Panc1 (cell line): ENCODE measurements around the gene ADGRE3. TPM values are rescaled to one million over a fixed set of nuclear protein-coding genes. Genes with fewer than 3 reads are reported as not detected.

Source experiments
- ATAC-seq: fragments of 200-7000 bp; cut with Tn5 transposase; 2 replicates; pipeline ENCODE4 v1.9.1; 2020; ENCODE audit warnings: mild to moderate bottlenecking, moderate library complexity
- BruUV-seq: library from RNA; stranded (reverse); fragments of 400-500 nt; replicated peaks from 2 replicates; lab custom pipeline; 2021; lab: Mats Ljungman, UMichigan
- CTCF ChIA-PET: fragments of 300-600 bp; sonication (Branson Sonifier 250); formaldehyde crosslinking; loops from one replicate; lab custom pipeline; 2022; ENCODE audit warnings: antibody characterized with exemption; lab: Charles Lee
- POLR2A ChIA-PET: fragments of 300-600 bp; sonication (Branson Sonifier 250); formaldehyde crosslinking; loops from one replicate; lab custom pipeline; 2022; ENCODE audit warnings: antibody characterized with exemption; lab: Charles Lee
- DNase-seq: peaks from one replicate; pipeline ENCODE4 v3.0.0-alpha.2; 2010; ENCODE audit warnings: low read depth, low spot score
- H3K27ac ChIP-seq: 2 replicates; pipeline ENCODE4 v1.5.1; 2011; ENCODE audit warnings: mild to moderate bottlenecking, low read length, inconsistent platforms
- H3K27me3 ChIP-seq: fragments of 200-500 bp; sonication (Bioruptor generic); 2 replicates; pipeline ENCODE4 v1.6.0; 2014; ENCODE audit warnings: low read length, inconsistent platforms; ENCODE audit not compliant: control insufficient read depth, insufficient read depth
- H3K36me3 ChIP-seq: fragments of 200-500 bp; sonication (Bioruptor generic); 2 replicates; pipeline ENCODE4 v1.5.1; 2014; ENCODE audit warnings: inconsistent platforms, mild to moderate bottlenecking, low read length, moderate library complexity; ENCODE audit not compliant: control insufficient read depth, insufficient read depth
- H3K4me1 ChIP-seq: 2 replicates; pipeline ENCODE4 v1.5.1; 2011; ENCODE audit warnings: inconsistent platforms, mild to moderate bottlenecking, low read length, moderate library complexity; ENCODE audit not compliant: control insufficient read depth, insufficient read depth
- H3K4me3 ChIP-seq, 2 experiments: 2 replicates each; pipeline ENCODE4 v1.5.1; 2011 to 2012; ENCODE audit warnings: low read depth in 2 of 2, low read length in 2 of 2, mild to moderate bottlenecking in 2 of 2, inconsistent platforms in 1 of 2, moderate library complexity in 1 of 2
- H3K9me3 ChIP-seq: fragments of 200-500 bp; sonication (Bioruptor generic); 2 replicates; pipeline ENCODE4 v1.5.1; 2014; ENCODE audit warnings: low read depth, mild to moderate bottlenecking, inconsistent platforms, low read length, moderate library complexity; ENCODE audit not compliant: control insufficient read depth, insufficient read depth
- CTCF ChIP-seq: fragments of 450-650 bp; IDR thresholded peaks from 2 replicates; pipeline ENCODE4 v1.5.1; 2017; ENCODE audit warnings: mild to moderate bottlenecking
- POLR2AphosphoS5 ChIP-seq: IDR thresholded peaks from 2 replicates; pipeline ENCODE4 v1.6.1; 2012; ENCODE audit warnings: mild to moderate bottlenecking, low read depth, low read length, moderate library complexity
- TCF7L2 ChIP-seq: IDR thresholded peaks from 2 replicates; pipeline ENCODE4 v1.6.1; 2011; ENCODE audit warnings: mild to moderate bottlenecking, low read depth, low read length, inconsistent platforms
- in situ Hi-C: cut with HindIII; loops from 2 replicates; pipeline ENCODE4 v1.10.0; 2016; ENCODE audit warnings: low sequenced_read_pairs, low pct_unique_long_range_greater_than_20kb
- intact Hi-C: fragments of 100-400 bp; cut with micrococcal nuclease; formaldehyde crosslinking; loops from one replicate; pipeline ENCODE4 v1.10.0; 2022; ENCODE audit not compliant: unreplicated experiment
- total RNA-seq: library from RNA; stranded (reverse); gene quantifications from one replicate; pipeline ENCODE4 v1.2.1, GENCODE V29; 2021; ENCODE audit not compliant: unreplicated experiment
- TF ChIP-seq, protein P1 (sequence below), 2 experiments: IDR thresholded peaks; 2 replicates each; pipeline ENCODE4 v1.6.1; 2011 to 2012; ENCODE audit warnings: low read depth in 2 of 2, control low read depth in 1 of 2, low read length in 1 of 2, mild to moderate bottlenecking in 1 of 2, moderate library complexity in 1 of 2; ENCODE audit not compliant: insufficient read depth in 1 of 2

The ADGRE3 gene
- total RNA-seq, 1 experiment from 2014 or later: not detected

GRCh38 chr19:14694641-14695266, 20.1 kb upstream of the ADGRE3 start:
- H3K9me3 ChIP-seq: no peaks in the 10 kb centered on the region
- no peaks in the 10 kb centered on the region for H3K4me1 ChIP-seq
- in situ Hi-C loops (no loop called here), intact Hi-C loops (no loop called here)
- no peak for DNase-seq
- no peak for TF ChIP-seq CTCF
- no peak for TF ChIP-seq POLR2AphosphoS5
- TF ChIP-seq, protein P1, sequence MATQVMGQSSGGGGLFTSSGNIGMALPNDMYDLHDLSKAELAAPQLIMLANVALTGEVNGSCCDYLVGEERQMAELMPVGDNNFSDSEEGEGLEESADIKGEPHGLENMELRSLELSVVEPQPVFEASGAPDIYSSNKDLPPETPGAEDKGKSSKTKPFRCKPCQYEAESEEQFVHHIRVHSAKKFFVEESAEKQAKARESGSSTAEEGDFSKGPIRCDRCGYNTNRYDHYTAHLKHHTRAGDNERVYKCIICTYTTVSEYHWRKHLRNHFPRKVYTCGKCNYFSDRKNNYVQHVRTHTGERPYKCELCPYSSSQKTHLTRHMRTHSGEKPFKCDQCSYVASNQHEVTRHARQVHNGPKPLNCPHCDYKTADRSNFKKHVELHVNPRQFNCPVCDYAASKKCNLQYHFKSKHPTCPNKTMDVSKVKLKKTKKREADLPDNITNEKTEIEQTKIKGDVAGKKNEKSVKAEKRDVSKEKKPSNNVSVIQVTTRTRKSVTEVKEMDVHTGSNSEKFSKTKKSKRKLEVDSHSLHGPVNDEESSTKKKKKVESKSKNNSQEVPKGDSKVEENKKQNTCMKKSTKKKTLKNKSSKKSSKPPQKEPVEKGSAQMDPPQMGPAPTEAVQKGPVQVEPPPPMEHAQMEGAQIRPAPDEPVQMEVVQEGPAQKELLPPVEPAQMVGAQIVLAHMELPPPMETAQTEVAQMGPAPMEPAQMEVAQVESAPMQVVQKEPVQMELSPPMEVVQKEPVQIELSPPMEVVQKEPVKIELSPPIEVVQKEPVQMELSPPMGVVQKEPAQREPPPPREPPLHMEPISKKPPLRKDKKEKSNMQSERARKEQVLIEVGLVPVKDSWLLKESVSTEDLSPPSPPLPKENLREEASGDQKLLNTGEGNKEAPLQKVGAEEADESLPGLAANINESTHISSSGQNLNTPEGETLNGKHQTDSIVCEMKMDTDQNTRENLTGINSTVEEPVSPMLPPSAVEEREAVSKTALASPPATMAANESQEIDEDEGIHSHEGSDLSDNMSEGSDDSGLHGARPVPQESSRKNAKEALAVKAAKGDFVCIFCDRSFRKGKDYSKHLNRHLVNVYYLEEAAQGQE (IDR thresholded peaks at IDR 0.05; ENCODE audit: insufficient read depth in 1 of 2, low read depth in 2 of 2, low read length in 1 of 2): peak in 1 of 2 experiments; percentile 36; a peak in 1 of 4 replicates
- no peak for TF ChIP-seq TCF7L2
- peaks cover 3% of the 10 kb centered on the region; the same call in 1 of the 2 replicates for H3K36me3 ChIP-seq
- no peak for ATAC-seq
- no peak overlapping the region for H3K27ac ChIP-seq
- no peak overlapping the region for H3K4me3 ChIP-seq
- ChIA-PET POLR2A (no interaction called here), CTCF (no interaction called here)
- no peaks in the 10 kb centered on the region for H3K27me3 ChIP-seq
- no TSS peak for BruUV-seq

DNA sequence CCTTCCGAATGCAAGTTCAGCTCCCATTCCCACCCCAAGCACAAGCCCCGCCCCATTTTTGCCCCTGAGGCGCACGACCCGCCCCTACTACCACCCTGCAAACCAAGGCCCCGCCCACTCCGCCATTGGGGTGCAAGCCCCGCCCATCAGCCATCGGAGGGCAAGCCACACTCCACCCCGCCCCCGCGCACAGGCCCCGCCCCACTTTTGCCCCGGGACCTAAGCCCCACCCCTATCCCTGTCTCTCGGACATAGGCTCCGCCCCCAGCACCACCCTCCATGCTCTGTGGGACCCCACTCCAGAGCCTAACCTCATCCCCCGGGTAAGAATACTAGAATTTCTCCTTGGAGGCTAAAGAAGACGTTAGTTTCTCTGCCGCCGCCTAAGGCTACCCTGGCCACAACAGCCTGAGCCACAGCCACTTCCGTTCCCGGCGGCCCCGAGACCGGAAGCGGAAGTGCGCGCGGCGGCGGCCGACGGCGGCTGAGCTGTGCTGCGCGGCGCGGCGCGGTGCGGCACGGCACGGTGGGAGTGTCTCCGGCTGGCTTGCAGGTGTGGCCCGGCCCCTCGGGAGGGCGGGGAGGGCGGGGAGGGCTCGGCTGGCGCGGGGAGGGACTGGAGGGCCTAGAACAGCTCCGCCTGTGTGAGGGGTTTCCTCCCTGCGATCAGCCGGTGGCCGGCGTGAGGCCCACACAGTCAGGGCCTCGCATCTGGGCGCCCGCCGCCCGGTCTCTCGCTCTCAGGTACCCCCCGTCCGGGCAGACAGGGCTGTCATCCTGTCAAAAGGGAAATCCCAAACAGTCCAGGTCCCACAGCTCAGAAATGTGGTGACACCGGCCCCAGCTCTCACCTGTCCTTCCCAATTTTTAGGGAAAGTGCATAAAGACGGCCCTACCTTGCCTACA, 15.2 kb upstream of the ADGRE3 start, which contains the start of gene ZNF333:
Gene ZNF333 (plus strand): TSS at position 451 of the 906 bp plus-strand sequence. CDS start 3,444 bp downstream, outside the sequence.
- peak within 1 kb of the TSS; percentile 72 to 87 for H3K4me3 ChIP-seq
- in situ Hi-C loops (no loop called here), intact Hi-C loops (no loop called here)
- BruUV-seq: no TSS peak
- DNase-seq (peak; percentile 59), ATAC-seq (peak; percentile 99)
- ChIA-PET POLR2A (no interaction called here), CTCF (interaction anchor here (0.5 to 1.1 kb wide), 3 partner anchors 72 to 117 kb away, joined by 3 to 8 read pairs (median 5); no protein-coding TSS in a partner anchor)
- no peaks in the 10 kb centered on the region; the same call in 1 of the 2 replicates for H3K4me1 ChIP-seq
- no peaks in the 10 kb centered on the region for H3K27me3 ChIP-seq
- H3K36me3 ChIP-seq: peaks cover 3% of the 10 kb centered on the region; the same call in 1 of the 2 replicates
- no peaks in the 10 kb centered on the region for H3K9me3 ChIP-seq
- peak within 1 kb of the TSS; percentile 75 for H3K27ac ChIP-seq
- TF ChIP-seq, protein P1 (IDR thresholded peaks at IDR 0.05; ENCODE audit: insufficient read depth in 1 of 2, low read depth in 2 of 2, low read length in 1 of 2): 0 out of 4 replicates have a peak, but pooled peaks of 1 of the 2 experiments have one; percentile 25
- no peak for TF ChIP-seq TCF7L2
- TF ChIP-seq POLR2AphosphoS5: peak; percentile 89
